Ovary (tissue), 3 donors: ENCODE measurements around the gene PRKCE.

ENCODE experiments used
- EP300 ChIP-seq: sonication (generic); formaldehyde crosslinking; IDR thresholded peaks from one replicate; pipeline ENCODE4 v1.6.1; 2017; ENCODE audit warnings: antibody characterized with exemption
- POLR2A ChIP-seq: fragments of 450-650 bp; IDR thresholded peaks from one replicate; pipeline ENCODE4 v1.6.1; 2017; ENCODE audit warnings: antibody characterized with exemption, mild to moderate bottlenecking, moderate library complexity
- TF ChIP-seq, protein P1 (sequence below), 3 donors: fragments of 450-650 bp in 2 of 3; fragments of 200-600 bp in 1 of 3; IDR thresholded peaks; one replicate each; pipeline versions ENCODE4 v1.5.1 to v1.8.0; 2016 to 2022; ENCODE audit warnings: antibody characterized with exemption in 3 of 3, mild to moderate bottlenecking in 1 of 3
- donor health status: DM: no; HTN: no; CAD: no.

GRCh38 chr2:46077522-46078107, 426.1 kb downstream of the PRKCE start:
- TF ChIP-seq POLR2A = no peak
- TF ChIP-seq, protein P1, sequence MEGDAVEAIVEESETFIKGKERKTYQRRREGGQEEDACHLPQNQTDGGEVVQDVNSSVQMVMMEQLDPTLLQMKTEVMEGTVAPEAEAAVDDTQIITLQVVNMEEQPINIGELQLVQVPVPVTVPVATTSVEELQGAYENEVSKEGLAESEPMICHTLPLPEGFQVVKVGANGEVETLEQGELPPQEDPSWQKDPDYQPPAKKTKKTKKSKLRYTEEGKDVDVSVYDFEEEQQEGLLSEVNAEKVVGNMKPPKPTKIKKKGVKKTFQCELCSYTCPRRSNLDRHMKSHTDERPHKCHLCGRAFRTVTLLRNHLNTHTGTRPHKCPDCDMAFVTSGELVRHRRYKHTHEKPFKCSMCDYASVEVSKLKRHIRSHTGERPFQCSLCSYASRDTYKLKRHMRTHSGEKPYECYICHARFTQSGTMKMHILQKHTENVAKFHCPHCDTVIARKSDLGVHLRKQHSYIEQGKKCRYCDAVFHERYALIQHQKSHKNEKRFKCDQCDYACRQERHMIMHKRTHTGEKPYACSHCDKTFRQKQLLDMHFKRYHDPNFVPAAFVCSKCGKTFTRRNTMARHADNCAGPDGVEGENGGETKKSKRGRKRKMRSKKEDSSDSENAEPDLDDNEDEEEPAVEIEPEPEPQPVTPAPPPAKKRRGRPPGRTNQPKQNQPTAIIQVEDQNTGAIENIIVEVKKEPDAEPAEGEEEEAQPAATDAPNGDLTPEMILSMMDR (IDR thresholded peaks at IDR 0.05) = no peak
- no peak for TF ChIP-seq EP300
